H54 (cell line): ENCODE results near the gene CHRNA3.

Source experiments
- DNase-seq: peaks from one replicate; pipeline ENCODE4 v3.0.0; 2011; ENCODE audit warnings: low spot score, mixed read lengths; ENCODE audit not compliant: insufficient read length
- FAIRE-seq: peaks from 3 replicates; lab custom pipeline; 2011; peaks lifted over from hg19 to GRCh38; lab: Jason Lieb, UNC
- POLR2A ChIP-seq: IDR thresholded peaks from 2 replicates; pipeline ENCODE4 v1.6.1; 2011; ENCODE audit warnings: low read depth, mild to moderate bottlenecking, low read length

Gene CHRNA3

DNA sequence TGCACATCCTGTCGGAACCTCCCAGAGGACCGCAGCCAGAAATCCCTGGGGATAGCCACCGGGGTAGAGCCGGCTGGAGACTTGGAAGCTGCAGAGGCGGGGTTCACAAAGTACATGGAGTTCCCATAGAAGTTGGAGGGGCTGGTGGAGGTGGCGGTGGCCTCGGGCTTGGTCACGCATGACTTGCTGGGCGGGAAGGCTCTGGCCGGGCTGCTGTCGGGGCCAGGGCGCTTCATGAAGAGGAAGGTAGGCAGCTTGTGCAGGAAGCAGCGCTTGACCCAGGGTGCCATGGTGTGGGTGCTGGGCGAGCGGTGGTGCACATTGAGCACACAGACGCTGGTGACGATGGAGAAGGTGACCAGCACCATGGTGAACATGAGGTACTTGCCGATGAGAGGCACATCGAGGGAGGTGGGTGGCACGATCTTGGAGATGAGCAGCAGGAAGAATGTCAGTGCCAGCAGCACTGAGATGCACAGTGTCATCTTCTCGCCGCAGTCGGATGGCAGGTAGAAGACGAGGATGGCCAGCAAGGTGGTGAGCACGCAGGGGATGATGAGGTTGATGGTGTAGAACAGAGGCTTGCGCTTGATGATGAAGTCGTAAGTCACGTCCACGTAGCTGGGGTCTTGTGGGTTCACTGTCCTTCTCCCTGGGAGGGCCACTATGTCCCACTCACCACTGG, 8.4 kb upstream of the CHRNA3 start:
- DNase-seq: no peak
- FAIRE-seq: no peak
- no peak for TF ChIP-seq POLR2A

DNA sequence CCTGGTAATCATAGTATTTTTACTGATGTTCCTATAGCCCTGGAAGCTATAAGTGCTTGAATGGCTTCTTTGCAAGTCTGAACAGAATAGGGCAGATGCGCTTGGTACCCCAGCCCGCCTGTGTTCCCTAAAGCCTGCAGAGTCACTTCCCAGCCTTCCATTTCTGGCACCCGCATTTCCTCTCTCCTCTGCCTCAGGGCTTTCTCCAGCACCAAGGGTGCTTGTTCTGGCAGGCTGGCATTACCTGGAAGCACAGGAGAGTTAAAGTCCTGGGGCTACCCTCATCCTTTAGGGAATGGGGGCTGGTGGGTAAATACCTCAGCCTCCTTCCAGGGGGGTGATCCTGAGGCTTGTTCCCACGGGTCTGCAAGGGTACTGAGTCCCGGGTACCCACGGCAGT, 7.4 kb upstream of the CHRNA3 start:
- DNase-seq (no peak), FAIRE-seq (no peak)
- TF ChIP-seq POLR2A: no peak

DNA sequence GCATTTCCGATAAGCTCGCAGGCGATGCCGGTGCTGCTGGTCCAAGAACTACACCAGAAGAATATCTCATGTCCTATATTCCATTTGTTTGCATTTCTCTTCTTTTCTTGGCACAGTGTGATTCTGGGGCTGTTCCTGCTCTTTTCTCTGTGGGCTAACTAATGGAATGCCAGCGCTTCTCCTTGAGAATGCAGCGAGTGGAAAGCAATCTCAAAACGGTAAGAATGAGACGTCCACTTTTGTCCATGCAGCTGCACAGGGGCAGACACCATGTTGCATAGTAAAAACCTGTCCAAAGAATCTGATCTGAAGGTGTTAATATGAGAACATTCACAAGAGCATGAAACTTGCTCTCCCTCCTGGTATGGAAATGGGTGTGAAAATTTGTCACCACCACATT, 6.6 kb upstream of the CHRNA3 start:
- DNase-seq: no peak
- TF ChIP-seq POLR2A: no peak
- no peak for FAIRE-seq

DNA sequence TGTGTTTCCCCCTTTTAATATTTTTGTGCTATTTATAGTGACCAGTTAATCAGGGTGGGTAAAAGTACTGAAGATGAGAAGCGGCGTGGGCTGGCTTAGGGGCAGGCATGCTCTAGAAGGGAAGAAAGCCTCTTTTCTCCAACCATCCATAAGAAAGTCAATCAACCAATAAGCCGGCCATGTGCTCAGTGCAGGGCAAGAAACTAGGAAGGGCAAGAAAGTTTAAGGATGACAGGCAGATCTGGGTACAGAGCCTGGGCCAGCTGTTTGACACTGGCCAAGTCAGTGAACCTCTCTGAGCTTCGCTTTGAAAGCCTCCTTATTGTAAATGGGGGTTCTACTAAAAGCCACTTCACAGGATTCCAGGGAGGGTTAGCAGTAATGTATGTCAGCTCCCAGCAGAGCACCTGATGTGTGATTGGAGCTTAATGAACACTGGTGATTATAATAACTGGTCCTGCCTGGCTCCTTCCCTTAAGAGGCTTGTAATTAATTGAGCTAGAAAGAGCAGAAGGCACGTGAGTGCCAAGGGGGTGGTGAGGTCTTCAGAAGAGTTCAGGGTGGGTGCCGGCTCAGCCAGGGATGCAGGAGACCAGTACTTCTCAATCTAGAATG, 5.7 kb upstream of the CHRNA3 start:
- no peak for FAIRE-seq
- no peak for TF ChIP-seq POLR2A
- no peak for DNase-seq

DNA sequence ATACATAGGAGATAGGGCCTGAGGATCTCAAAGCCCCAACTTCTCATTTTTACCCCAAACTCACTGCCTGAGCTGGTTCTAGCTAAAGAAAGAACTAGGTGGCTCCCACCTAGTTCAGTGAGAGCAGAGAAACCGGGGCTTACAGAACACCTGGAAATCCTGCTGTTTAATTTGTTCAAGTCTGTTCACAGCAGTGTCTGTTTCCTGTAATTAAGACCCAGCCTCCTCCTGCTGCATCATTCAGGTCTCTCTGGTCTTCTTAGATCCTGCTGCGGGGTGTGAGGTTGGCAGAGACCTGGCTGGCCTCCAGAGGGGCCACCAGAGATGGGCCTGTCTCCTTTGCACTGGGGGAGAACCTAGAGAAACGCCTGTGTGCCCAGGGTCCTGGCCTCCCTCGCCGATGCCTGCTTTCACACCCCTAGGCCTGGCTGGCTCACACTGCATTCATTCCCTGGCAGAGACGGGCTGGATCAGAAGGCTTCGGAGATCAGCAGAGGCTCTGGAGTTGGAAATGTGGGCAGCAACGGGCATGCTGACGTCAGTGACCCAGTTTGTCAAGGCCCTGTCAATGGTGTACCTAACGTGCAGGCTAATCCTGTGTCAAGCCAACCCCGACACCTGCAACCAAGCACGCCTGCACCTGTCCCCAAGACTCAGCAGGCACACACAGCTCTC, 4.9 kb upstream of the CHRNA3 start:
- no peak for TF ChIP-seq POLR2A
- DNase-seq (no peak), FAIRE-seq (no peak)

DNA sequence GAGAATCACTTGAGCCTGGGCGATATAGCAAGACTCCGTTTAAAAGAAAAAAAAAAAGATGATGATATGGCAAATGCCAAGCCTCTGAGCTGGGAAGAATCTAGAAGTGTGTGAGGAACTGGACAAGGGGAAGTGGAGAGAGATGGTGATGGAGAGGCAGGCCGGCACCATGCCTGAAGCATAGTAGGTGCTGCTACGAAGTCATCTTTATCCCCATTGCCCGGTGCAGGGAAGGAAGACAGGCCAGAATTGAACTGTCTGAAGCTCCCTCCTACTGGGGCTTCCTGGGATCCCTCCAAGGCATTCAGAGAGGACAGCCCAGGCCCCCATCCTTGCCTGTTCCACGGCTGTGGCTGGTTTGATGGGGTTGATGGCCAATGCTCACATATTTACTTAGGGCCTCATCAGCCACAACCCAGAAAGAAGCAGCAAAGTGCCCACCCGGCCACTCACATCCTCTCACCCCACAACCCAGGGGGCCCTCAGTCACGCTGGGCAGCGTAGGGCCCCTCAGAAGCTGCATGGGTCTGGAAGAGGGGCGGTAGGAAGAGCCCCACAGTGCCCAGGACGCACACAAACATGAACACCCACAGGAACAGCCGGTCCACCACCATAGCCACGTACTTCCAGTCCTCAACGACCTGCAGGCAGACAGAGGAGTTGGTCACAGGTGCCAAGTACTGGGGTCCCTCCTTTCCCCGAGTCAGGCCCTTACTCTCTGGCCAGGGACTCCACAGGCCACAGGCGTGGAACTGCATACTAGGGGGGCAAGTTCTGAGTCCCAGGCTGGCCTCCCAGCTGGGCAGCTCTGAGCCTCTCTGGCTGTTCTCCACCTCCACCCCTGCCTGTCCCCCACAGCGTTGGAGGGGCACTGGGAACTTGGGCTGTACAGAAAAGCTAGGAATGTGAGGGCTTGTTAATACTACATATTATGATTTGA, 4.1 kb upstream of the CHRNA3 start:
- DNase-seq (no peak), FAIRE-seq (no peak)
- TF ChIP-seq POLR2A: no peak

DNA sequence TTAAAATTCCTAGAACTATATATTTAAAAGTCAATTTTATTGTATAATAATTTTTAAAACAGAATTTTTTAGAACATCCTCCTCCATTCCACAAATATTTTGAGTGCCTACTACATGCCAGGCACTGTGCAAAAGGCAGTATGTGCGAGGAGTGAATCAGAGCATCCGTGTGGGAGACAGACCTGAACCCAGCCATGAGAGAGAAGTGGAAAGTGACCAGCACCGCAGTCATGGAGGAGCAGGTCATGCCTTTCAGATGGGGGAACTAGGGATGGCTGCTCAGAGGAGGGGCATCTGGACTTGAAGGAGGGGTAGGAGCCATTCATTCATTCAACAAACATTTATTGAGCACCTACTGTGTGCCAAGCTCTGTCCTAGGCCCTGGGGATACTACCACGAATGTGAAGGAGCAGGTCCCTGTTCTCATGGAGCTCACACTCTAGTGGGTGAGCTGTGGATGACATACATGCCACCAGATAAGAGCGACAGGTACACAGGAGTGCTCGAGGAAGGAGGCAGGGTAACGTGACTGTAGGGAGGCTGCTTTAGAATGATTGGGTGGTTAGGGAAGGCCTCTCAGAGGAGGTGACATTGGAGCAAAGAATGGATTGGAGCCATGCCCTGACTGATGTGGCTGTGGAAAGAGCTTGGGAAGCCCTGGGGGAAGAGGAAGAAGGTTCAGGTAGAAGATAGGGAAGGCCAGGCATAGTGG, 3.1 kb upstream of the CHRNA3 start:
- FAIRE-seq (no peak), DNase-seq (no peak)
- no peak for TF ChIP-seq POLR2A

DNA sequence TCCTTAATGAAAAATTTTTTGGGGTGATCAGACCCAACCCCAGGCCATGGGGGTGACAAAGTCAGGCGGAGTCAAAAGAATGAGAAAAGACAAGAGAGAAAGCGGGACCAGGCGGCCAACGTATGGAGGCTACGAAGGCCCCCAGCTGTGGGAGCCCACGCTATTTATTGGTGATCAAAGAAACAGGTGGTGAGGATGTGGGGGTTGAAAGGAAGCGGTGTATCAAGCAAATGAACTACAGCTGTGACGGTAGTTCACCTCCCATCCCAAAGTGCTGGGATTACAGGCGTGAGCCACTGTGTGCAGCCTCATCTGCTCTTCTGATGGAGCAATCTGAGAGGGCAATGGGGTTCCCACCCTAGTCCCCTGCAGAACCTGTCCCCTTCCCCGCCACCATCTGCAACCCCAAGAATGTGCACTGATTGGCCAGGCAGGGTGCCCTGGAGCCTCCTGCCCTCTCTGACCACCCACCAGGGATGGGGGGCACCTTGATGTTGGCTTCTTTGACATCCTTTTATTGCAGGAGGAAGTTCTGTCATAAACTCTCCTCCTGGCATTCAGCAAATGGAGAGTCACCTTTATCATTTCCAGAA, 1.1 kb upstream of the CHRNA3 start:
- FAIRE-seq: no peak
- no peak for DNase-seq
- TF ChIP-seq POLR2A: no peak

DNA sequence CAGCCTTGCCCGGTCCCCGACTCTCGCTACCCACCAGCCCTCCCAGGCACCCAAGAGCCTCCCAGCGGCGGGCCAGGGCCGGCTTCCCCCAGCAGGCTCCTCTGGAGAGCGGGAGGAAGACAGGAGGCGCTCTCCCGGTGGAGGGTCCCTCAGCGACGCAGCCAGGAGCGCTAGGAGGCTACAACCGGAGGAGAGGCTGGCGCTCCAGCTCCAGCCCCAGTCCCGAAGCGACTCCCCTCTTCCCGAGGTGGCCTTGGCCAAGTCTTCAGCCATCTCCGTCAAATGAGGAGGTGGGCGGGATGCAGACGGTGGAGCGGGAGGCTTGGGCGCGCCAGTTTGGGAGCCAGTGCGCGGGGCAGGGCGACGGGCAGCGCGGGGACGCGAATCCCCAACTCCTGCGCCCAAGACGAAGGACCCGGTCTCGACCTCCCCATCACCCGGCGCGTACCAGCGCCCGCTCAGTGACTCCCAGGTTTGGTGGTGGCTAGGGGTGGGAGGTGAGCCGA, 722 bp downstream of the CHRNA3 start:
- DNase-seq (no peak), FAIRE-seq (no peak)
- TF ChIP-seq POLR2A: no peak

DNA sequence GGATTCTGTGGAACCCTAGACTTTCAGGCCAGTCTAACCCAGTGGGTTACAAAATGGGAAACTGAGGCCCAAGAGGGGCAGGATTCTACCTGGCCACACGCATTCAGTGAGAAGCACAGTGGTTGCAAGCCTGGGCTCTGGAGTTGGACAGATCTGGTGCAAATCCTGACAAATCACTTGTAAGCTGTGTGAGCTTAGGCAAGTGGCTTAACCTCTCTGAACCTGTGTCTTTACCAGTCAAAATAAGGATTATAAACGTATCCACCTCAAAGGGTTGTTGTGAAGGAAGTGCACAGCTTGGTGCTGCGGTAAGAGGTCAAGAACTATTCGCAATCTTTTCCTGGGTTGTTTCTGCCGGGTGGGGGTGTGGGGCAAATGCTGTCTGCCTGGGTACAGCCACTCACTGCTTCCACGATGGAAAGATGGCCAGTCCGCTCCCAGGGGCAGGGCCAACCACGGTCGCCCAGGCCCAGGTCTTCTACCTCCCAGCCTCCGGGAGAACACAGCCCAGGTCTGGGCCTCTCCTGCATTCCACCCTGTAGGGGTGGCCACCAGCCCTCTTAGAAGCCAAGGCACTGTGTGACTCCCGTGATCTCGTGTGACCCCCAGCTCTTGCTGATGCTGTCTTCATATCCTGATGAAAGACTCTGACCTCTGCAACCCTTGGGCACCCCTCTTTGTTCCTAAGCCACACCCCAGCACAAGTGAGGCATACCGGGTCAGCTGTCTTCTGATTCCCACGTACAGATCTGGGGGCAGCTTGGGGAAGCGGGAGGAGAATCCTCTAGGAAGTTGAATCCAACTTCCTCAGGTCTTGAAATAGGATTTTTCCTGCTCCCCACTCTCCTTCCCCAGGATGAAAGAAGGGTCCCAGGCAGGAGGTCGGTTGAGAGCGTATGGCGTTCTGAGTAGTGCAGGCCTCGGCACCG, 1.5 kb downstream of the CHRNA3 start:
- FAIRE-seq (no peak), DNase-seq (no peak)
- no peak for TF ChIP-seq POLR2A

DNA sequence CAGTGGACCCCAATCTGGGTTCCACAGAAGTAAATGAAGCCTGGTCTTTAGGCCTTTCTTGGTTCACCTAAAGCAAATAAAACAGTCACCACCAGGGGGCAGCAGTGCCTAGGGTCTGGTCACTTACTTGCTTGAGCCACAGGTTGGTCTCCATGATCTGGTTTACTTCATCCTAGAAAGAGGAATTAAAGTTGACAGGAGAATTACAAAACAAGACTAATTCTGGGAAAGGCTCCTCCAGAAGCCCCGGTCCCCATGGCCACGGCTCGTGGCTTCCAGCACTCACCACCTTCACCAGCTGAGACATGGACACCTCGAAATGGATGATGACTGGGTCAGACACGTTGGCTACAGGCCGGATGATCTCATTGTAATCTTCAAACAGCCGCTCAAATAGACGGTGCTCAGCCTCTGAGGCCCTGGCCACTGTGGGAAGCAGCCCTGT, 2.3 kb downstream of the CHRNA3 start:
- no peak for TF ChIP-seq POLR2A
- DNase-seq: peak; percentile 93
- no peak for FAIRE-seq
